ENCODE data around the gene KRTAP5-4.
"Not testable (repeated sequence)": the region's sequence is repeated elsewhere in the genome, so short reads cannot be mapped to it uniquely, and the experiment has no call there.

Gene KRTAP5-4

GRCh38 chr11:1608363-1608762 lies 13.6 kb downstream of the KRTAP5-4 start, which contains the start of gene KRTAP5-3:
TSS of gene KRTAP5-3 (minus strand) at chr11:1608463. CDS start at chr11:1608385, 78 bp downstream.
- DNase-seq (ENCODE audit: insufficient read length, low spot score) (no peak), FAIRE-seq (no peak)
- TF ChIP-seq POLR2A (IDR thresholded peaks at IDR 0.05; ENCODE audit: low read depth, low read length), result no peak

GRCh38 chr11:1607901-1608300 lies 14.0 kb downstream of the KRTAP5-4 start:
- DNase-seq (ENCODE audit: insufficient read length, low spot score); FAIRE-seq: not testable (repeated sequence)

- DNase-seq (ENCODE audit: insufficient read length, low spot score); FAIRE-seq: not testable (repeated sequence)
These were observed 14.6 kb downstream of the KRTAP5-4 start for GRCh38 chr11:1607156-1607845.

GRCh38 chr11:1605923-1606322 lies 16.0 kb downstream of the KRTAP5-4 start:
- FAIRE-seq; DNase-seq (ENCODE audit: insufficient read length, low spot score): not testable (repeated sequence)

GRCh38 chr11:1604711-1605110 lies 17.2 kb downstream of the KRTAP5-4 start:
- FAIRE-seq, result no peak
- DNase-seq (ENCODE audit: insufficient read length, low spot score), result no peak
- no peak for TF ChIP-seq POLR2A (IDR thresholded peaks at IDR 0.05; ENCODE audit: low read depth, low read length)

GRCh38 chr11:1604181-1604580 lies 17.8 kb downstream of the KRTAP5-4 start:
- no peak for DNase-seq (ENCODE audit: insufficient read length, low spot score)
- FAIRE-seq, result no peak

GRCh38 chr11:1603629-1604028 lies 18.3 kb downstream of the KRTAP5-4 start:
- no peak for TF ChIP-seq POLR2A (IDR thresholded peaks at IDR 0.05; ENCODE audit: low read depth, low read length)
- DNase-seq (ENCODE audit: insufficient read length, low spot score), result no peak
- FAIRE-seq, result no peak

More at GRCh38 chr11:1604181-1604580, 17.8 kb downstream of the KRTAP5-4 start:
- TF ChIP-seq POLR2A (IDR thresholded peaks at IDR 0.05; ENCODE audit: low read depth, low read length), result no peak

GRCh38 chr11:1601663-1602062 lies 20.3 kb downstream of the KRTAP5-4 start:
- not testable (repeated sequence) for FAIRE-seq; DNase-seq (ENCODE audit: insufficient read length, low spot score)

- no peak for TF ChIP-seq POLR2A (IDR thresholded peaks at IDR 0.05; ENCODE audit: low read depth, low read length)
- FAIRE-seq (no peak), DNase-seq (ENCODE audit: insufficient read length, low spot score) (no peak)
These were observed 21.3 kb downstream of the KRTAP5-4 start for GRCh38 chr11:1600626-1601025.

GRCh38 chr11:1598816-1599215 lies 23.1 kb downstream of the KRTAP5-4 start:
- DNase-seq (ENCODE audit: insufficient read length, low spot score) (no peak), FAIRE-seq (no peak)
- TF ChIP-seq POLR2A (IDR thresholded peaks at IDR 0.05; ENCODE audit: low read depth, low read length), result no peak

GRCh38 chr11:1598406-1598805 lies 23.5 kb downstream of the KRTAP5-4 start:
- FAIRE-seq, result not testable (repeated sequence)

GRCh38 chr11:1597994-1598380 lies 24.0 kb downstream of the KRTAP5-4 start, which contains the start of gene KRTAP5-2:
TSS of gene KRTAP5-2 (minus strand) at chr11:1598294. CDS start at chr11:1598250, 44 bp downstream.
- FAIRE-seq, result no peak
- DNase-seq (ENCODE audit: insufficient read length, low spot score), result no peak
- no peak for TF ChIP-seq POLR2A (IDR thresholded peaks at IDR 0.05; ENCODE audit: low read depth, low read length)

More at GRCh38 chr11:1598406-1598805, 23.5 kb downstream of the KRTAP5-4 start:
- not testable (repeated sequence) for DNase-seq (ENCODE audit: insufficient read length, low spot score)

- DNase-seq (ENCODE audit: insufficient read length, low spot score) (no peak), FAIRE-seq (no peak)
- no peak for TF ChIP-seq POLR2A (IDR thresholded peaks at IDR 0.05; ENCODE audit: low read depth, low read length)
These were observed 24.5 kb downstream of the KRTAP5-4 start for GRCh38 chr11:1597331-1597993.

GRCh38 chr11:1596576-1597121 lies 25.3 kb downstream of the KRTAP5-4 start:
- DNase-seq (ENCODE audit: insufficient read length, low spot score); FAIRE-seq: not testable (repeated sequence)

GRCh38 chr11:1595994-1596575 lies 25.9 kb downstream of the KRTAP5-4 start:
- FAIRE-seq, result not testable (repeated sequence)

More at GRCh38 chr11:1595994-1596575, 25.9 kb downstream of the KRTAP5-4 start:
- DNase-seq (ENCODE audit: insufficient read length, low spot score), result not testable (repeated sequence)
